Islet precursor cell (in vitro differentiated cells): ENCODE data around the gene SPAG16.
"Not testable (repeated sequence)": the region's sequence is repeated elsewhere in the genome, so short reads cannot be mapped to it uniquely, and the experiment has no call there.

Experiments used
- DNase-seq: peaks from one replicate; pipeline ENCODE4 v3.0.0-alpha.2; 2018

Gene SPAG16

GRCh38 chr2:214029190-214029589 is 744.9 kb downstream of the SPAG16 start:
- DNase-seq = no peak

GRCh38 chr2:214031566-214031965 is 747.3 kb downstream of the SPAG16 start:
- no peak for DNase-seq

GRCh38 chr2:214034417-214034816 is 750.2 kb downstream of the SPAG16 start:
- no peak for DNase-seq

GRCh38 chr2:214035091-214035852 is 751.0 kb downstream of the SPAG16 start:
- no peak for DNase-seq

GRCh38 chr2:214035921-214036320 is 751.7 kb downstream of the SPAG16 start:
- DNase-seq = no peak

- no peak for DNase-seq
Observed at GRCh38 chr2:214038186-214038585, 753.9 kb downstream of the SPAG16 start.

- DNase-seq = no peak
Observed at GRCh38 chr2:214050731-214051130, 766.5 kb downstream of the SPAG16 start.

- no peak for DNase-seq
Observed at GRCh38 chr2:214051585-214051984, 767.3 kb downstream of the SPAG16 start.

GRCh38 chr2:214052235-214052634 is 768.0 kb downstream of the SPAG16 start:
- DNase-seq = peak; percentile 55

- DNase-seq = no peak
Observed at GRCh38 chr2:214057986-214058385, 773.7 kb downstream of the SPAG16 start.

GRCh38 chr2:214062279-214062678 is 778.0 kb downstream of the SPAG16 start:
- not testable (repeated sequence) for DNase-seq

- no peak for DNase-seq
Observed at GRCh38 chr2:214064471-214064870, 780.2 kb downstream of the SPAG16 start.

GRCh38 chr2:214066862-214067261 is 782.6 kb downstream of the SPAG16 start:
- DNase-seq = no peak

GRCh38 chr2:214069254-214069653 is 785.0 kb downstream of the SPAG16 start:
- peak; percentile 90 for DNase-seq

- no peak for DNase-seq
Observed at GRCh38 chr2:214075456-214075855, 791.2 kb downstream of the SPAG16 start.

GRCh38 chr2:214076527-214076926 is 792.3 kb downstream of the SPAG16 start:
- DNase-seq = no peak

GRCh38 chr2:214077727-214078126 is 793.5 kb downstream of the SPAG16 start:
- no peak for DNase-seq

- DNase-seq = no peak
Observed at GRCh38 chr2:214079032-214079431, 794.8 kb downstream of the SPAG16 start.

GRCh38 chr2:214088536-214088935 is 804.3 kb downstream of the SPAG16 start:
- no peak for DNase-seq

GRCh38 chr2:214096208-214096715 is 812.0 kb downstream of the SPAG16 start:
- DNase-seq = no peak

- DNase-seq = no peak
Observed at GRCh38 chr2:214098811-214099210, 814.5 kb downstream of the SPAG16 start.

GRCh38 chr2:214100488-214100887 is 816.2 kb downstream of the SPAG16 start:
- DNase-seq = no peak

GRCh38 chr2:214103276-214104001 is 819.2 kb downstream of the SPAG16 start:
- DNase-seq = no peak

GRCh38 chr2:214104219-214104618 is 820.0 kb downstream of the SPAG16 start:
- no peak for DNase-seq
